GM19452 (cell line): Measurements from ENCODE around the gene CDH24.

Experiments used
- ATAC-seq: cut with Tn5 transposase; IDR thresholded peaks from one replicate; pipeline ENCODE4 v1.9.1; 2021; ENCODE audit not compliant: unreplicated experiment

Gene CDH24

DNA sequence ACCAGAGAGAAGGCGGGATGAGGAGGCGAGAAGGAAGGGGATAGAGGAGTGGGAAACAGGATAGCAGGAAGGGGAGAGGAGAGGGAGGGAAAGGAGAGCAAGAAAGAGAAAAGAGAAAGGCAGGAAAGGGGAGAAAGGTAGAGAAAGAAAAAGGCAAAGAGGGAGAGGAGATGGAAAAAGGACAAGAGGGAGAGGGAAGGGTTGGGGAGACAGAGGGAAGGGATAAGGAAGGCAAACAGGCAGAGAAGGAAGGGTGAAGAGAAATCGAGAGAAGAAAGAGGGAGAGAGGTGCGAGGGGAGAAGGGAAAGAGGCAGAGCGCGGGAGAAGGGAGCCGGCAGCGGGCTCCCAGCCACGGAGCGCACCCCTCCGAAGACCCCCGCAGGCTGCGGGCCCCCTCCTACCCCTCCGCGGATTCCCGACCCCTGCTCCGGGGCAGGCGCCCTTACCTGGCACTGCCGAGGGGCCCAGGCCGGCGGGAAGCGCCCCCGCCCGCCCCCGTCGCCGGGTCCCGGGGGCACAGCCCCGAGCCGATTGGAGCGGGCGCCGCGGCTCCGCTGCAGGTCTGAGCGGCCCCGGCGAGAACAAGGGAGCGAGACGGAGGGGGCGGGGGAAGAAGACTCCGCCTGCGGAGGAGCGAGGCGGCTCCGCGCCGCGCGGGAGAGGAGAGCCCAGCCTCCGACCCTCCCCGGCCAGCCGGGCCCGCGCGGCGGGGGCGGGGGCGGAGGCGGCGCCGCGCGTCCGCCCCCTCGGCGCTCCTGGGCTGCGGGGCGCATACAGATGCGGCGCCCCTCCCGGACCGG is at the start of gene CDH24:
Gene CDH24, minus strand, starts transcription at position 565 of the 801 bp plus-strand sequence. CDS start 1,787 bp downstream, outside the sequence.
- peak; percentile 54 for ATAC-seq

- no peak for ATAC-seq
Observed at GRCh38 chr14:23106747-23107045, 49.4 kb upstream of the CDH24 start.

DNA sequence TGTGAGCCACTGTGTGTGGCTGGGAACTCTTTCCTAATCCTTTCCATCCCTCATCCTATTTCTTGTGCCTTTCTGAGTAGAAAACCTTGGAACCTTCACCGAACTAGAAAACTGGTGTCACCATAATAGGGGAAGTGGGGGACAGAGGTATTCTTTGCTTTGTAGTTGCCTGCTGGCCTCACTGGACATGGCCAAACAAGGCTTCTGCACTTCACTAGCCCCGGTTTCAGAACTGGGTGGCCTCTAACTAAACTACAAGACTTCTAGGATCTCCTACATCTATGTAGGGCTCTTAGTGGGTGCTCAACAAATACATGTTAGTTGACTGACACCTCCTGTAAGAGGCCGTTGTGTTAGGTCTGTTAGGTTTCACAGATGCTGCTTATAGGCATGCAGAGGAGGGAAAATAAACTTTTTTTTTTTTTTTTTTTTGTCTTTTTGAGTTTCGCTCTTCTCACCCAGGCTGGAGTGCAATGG is 48.1 kb upstream of the CDH24 start:
- no peak for ATAC-seq

GRCh38 chr14:23104591-23105347 is 47.4 kb upstream of the CDH24 start, which contains the start of gene CIROP:
Gene CIROP (minus strand): TSS chr14:23104989. CDS start chr14:23104920, 69 bp downstream.
- ATAC-seq, result no peak

DNA sequence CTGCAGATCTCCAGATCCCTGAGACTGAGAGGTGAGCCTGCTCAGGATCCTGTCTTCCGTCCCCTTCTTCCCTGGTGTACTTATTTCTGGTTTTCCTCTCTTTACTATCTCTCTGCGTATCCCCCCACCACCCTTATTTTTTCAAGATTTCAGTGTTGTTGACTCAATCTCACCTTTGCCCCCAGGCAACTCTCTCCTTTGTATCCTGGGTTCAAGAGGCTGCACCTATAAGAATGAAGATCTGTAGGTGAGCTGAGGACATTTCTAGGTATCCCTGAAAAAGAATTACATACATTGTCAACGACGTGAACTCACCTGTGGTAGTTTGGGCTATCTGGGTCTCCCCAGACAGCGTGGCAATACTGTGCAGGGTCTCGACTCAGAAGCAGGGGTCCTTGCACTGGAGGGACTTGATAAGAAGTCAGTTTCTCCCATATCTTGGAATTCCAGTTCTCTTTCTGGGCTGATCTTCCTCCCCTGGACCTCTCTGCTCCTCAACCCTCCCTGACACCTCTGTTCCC is 46.8 kb upstream of the CDH24 start:
- no peak for ATAC-seq

- no peak for ATAC-seq
Observed at GRCh38 chr14:23103581-23103980, 46.3 kb upstream of the CDH24 start.

DNA sequence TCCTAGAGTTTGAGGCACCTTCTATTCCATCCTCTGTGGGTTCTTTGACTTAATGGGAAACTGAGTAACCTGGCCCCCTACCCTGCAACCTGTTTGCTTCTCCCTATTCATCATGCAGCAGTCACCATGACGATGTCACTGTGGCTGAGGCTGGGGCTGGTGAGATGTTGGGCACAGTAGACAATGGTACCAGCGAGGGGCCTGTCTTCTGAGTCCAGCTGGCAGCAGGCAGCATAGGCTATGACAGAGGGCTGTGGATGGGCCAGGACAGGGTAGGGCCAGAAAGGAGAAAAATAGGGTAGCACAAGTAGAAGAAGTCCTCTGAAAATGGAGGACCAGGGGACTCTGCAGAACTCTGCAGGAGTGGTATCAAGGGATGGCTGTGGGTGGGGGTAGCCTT is 45.5 kb upstream of the CDH24 start:
- ATAC-seq, result no peak

DNA sequence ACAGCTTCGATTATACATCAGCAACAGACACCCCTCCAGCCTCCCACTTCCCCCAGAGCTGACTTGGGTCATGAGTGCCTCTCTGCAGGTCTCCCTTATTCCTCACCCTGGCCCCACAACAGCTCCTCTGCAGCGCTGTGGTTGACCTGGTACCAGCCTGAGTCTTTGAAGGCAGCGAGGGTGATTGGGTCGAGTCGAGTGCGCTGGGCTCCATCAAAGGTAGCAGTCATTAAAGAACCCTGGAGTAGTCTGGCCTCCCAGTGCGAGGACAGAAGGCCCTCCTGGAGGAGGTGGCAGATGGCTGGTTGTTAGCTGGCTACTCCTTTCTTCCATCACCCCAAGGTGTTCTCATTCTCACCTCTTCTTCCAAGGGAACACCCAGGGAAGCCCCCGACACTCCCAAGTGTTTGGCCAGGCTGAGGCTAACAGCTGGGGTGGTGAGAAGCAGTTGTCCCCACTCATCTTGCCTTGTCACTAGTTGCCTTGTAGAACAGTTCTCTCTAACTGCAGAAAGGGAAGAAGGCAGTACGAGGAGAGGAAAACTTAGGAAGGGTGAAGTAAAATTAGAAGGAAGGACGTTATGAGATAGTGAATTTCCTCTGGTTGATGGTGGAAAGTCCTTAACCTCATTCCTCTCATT is 44.8 kb upstream of the CDH24 start:
- no peak for ATAC-seq

DNA sequence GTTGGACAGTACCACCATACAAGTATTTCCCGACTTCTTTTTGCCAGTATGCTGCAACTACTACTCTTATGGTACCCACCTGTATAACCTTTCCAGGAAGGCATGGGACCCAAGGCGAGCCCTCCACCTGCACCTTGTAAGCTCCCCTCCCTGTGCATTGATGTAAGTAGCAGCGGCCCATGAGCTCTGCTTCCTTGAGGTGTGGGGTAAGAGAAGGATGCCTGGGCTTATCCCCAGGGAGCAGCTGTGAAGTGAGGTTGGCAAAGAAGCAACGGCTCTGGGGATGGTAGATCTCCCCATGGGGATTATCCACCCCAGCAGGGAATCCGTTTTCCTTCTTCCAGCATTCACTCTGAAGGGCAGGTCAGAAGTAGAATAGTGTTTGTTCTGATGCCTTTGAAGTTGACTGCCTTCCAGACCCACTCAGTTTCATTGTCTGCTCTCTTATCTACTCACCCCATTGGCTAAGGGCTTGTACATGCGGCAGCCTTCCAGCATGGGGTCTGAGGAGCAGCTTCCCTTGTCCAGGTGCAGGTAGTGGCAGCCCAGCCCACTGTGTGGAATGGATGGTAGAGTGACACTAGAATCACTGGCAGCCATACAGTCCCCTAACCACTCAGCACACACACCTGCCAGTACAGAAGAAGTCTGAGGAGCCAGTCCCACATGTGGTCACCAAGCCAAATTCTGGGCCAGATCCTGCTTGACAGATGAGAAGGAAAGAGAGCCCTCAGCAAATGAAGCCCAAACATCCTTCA is 44.1 kb upstream of the CDH24 start:
- no peak for ATAC-seq

- no peak for ATAC-seq
Observed at GRCh38 chr14:23099212-23099861, 42.0 kb upstream of the CDH24 start.

DNA sequence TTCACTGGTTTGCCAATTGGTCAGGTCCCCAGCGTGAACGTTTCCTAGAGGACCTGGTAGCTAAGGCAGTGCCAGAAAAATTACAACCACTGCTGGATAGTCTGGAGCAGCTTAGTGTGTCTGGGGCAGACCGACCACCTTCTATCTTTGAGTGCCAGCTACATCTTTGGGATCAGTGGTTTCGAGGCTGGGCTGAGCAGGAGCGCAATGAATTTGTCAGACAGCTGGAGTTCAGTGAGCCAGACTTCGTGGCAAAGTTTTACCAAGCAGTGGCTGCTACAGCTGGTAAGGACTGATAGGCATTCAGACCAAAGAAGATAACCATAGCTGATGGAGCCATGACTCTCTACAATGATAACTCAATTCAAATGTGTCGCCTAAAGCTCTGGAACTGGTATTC is 40.5 kb upstream of the CDH24 start:
- no peak for ATAC-seq

GRCh38 chr14:23095196-23096108 is 38.1 kb upstream of the CDH24 start, which contains the start of gene C14orf119:
Gene C14orf119 (plus strand): TSS chr14:23095505. CDS start chr14:23097659, 2,154 bp downstream.
- ATAC-seq, result peak; percentile 89

- ATAC-seq, result peak; percentile 37
Observed at GRCh38 chr14:23094666-23095195, 37.4 kb upstream of the CDH24 start, which contains the start of gene ACIN1. Gene ACIN1 (minus strand): TSS chr14:23095136. CDS start chr14:23095112, 24 bp downstream.

DNA sequence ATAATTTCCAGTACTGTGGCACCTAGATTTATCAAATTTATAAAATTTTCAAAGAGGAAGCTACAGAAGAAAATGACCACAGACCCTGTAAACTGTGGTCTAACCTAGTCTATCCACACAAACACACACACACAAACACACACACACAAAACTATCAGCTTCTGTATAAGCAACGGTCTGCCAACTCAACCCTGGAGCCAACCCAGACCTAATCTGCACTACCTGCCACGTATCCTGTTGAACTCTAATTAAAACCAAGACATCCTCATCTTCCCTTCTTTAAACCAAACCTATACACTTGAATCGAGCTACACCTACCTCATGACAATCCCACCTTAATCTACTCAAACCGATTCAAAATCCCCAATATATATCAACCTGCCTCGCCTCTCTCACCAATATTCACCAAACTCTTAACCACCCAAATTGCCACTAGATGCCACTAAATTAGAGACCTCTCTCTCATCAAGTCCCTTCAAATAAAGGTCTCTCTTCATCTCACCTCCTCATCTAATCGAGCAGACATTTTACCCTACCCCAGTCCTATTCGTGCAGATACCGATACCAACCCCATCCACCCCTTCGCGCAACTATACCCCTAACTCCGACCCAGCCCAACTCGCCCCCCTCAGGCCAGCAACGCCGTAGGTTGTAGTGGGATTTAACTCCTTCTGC is 36.8 kb upstream of the CDH24 start:
- peak; percentile 26 for ATAC-seq

DNA sequence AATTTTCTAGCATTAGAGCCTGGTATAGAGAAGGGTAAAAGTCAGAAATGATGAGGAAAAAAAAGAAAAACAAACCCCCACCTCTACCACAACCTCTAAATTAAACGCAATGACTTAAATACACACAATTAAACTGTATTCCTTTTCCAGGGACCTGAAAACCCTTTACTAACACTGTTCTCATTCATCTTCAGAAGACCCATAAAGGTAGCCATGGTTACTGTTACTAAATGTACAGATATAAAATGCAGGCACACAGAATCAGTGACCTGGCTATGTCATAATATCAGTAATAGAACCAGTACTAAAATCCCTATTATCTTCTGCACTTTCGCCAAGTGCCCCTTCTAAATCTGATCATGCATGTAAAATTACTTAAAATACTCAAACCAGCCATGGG is 36.2 kb upstream of the CDH24 start:
- ATAC-seq, result no peak

DNA sequence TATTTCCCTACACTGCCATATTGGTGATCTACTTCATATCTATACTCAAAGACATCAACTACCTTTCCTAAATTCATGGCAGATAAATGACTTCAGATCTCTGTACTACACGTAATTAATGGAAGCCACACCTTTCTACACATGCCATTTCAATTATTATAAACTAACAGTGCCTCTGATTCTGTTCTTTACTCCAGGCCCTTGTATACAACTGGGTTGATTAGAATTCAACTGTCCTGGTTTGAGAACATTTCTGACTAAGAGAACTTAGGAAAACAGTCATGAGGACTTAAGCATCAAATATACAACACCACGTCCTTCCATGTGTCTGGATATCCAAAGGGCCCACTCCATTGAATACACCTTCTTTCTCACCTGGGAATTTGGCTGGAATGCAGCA is 35.8 kb upstream of the CDH24 start:
- no peak for ATAC-seq

DNA sequence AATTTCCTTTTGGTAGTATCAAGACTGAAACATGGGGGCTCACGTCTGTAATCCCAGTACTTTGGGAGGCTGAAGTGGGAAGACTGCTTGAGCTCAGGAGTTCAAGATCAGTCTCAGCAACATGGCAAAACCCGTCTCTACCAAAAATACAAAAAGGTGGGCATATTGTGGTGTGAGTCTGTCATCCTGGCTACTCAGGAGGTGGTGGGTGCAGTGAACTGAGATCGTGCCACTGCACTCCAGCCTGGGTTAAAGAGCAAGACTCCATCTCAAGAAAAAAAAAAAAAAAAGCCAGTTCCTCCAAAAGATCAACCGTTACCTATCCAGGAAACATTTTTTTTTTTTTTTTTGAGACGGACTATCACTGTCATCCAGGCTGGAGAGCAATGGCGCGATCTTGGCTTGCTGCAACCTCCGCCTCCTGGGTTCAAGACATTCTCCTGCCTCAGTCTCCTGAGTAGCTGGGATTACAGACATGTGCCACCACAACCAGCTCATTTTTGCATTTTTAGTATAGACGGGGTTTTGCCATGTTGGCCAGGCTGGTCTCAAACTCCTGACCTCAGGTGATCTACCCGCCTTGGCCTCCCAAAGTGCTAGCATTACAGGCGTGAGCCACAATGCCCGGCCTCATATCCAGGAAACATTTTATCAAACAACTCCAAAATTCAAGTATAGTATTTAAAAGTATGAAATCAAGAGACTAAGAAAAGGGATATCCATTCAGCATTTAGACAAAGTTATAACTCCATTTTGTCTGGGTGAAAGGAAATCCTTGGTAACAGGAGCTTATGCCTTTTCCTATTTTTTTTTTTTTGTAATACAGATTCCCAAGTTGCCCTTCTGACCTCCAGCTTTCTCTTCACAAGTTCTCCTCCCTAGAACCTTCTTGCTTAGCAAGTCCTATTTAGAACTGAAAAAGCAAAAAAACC is 34.2 kb upstream of the CDH24 start:
- no peak for ATAC-seq
